Measurements from ENCODE around the gene SELENBP1.

DNA sequence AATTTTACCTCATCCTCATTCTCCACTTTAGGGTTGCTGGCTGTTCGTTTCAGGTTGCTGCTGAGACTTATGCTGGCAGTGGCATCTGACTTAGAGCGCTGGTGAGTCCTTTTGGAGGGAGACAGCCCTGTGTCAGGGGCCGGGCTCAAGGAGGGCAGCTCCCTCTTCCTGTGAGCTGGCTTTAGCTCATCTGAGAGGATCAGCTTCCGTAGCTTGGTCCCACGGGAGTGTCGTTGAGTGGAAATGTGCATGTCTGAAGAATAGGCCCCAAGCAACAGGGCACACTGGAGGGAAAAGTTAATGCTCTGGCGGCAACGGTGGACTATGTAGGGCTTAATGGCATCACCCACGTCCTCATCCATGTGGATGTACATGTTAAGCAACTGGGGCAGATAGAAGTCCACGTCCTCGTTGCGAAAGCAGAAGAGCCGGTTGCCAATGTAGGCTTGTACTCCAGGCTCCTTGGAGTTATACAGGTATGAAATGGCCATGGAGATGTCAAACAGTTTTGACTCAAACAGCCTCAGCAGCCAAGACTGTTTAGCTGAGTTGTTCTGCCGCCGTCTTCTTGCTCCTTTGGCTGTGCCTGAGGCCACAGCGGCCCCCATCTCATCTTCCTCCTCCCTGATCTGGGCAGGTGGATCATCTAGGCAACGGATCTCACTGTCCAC, 56.8 kb downstream of the SELENBP1 start:
- TF ChIP-seq CTCF (IDR thresholded peaks at IDR 0.05) (no peak), POLR2A (IDR thresholded peaks at IDR 0.05) (no peak)
